ENCODE results near the gene ITPRID2.

GRCh38 chr2:181849601-181850000 is 41.9 kb upstream of the ITPRID2 start:
- TF ChIP-seq CTCF (IDR thresholded peaks at IDR 0.05) (no peak), EZH2 (IDR thresholded peaks at IDR 0.05; ENCODE audit: borderline replicate concordance, insufficient read depth, low read depth, low read length, poor library complexity, severe bottlenecking) (no peak)
